HG02973 (cell line): ENCODE data around the gene TPSG1.
"Not testable (repeated sequence)": the region's sequence is repeated elsewhere in the genome, so short reads cannot be mapped to it uniquely, and the experiment has no call there.

ENCODE experiments used
- ATAC-seq: cut with Tn5 transposase; IDR thresholded peaks from one replicate; pipeline ENCODE4 v1.9.1; 2021; ENCODE audit warnings: moderate library complexity; ENCODE audit not compliant: unreplicated experiment

The TPSG1 gene

DNA sequence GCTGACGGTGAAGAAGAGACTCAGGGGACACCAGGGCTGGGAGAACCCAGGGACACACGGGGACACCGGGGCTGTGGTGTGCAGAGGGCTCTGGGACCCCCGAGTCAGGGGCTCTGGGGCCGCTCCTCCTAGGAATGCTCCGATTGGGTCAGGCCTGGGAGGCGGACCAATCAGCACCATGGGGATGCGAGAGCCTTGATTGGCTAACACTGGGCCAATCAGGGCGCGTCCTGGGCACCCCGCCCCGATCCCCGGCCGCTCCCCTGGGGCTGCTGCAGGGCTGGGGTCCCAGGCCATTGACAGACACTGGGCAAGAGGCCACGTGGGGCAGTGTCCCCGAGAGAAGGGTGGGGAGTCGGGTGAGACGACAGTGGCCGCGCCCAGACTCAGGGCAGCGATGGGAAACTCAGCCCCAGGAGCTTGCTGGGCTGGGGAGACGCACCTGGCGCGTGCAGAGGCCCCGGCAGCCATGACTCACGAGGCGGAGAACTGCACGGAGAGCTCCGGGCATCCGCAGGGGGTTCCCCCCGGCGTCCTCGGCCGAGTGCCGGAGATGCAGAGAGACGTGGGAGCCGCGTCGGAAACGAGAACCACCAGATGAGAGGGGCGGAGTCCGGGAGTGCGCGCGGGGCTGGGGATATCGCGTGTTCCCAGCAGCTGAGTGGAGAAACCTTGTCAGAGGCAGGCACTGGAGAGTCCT lies 7.1 kb upstream of the TPSG1 start:
- not testable (repeated sequence) for ATAC-seq

DNA sequence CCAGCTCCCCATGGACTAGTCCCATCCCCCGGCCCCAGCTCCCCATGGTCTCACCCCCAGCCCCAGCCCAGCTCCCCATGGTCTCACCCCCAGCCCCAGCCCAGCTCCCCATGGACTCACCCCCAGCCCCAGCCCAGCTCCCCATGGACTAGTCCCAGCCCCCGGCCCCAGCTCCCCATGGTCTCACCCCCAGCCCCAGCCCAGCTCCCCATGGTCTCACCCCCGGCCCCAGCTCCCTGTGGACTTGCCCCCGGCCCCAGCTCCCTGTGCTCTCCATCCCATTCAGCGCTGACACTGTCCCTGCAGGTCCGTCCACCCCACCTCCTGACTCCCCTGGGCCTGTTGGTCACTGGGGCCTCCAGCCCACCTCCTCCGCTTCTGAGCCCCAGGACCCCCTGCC lies 6.2 kb upstream of the TPSG1 start:
- not testable (repeated sequence) for ATAC-seq

DNA sequence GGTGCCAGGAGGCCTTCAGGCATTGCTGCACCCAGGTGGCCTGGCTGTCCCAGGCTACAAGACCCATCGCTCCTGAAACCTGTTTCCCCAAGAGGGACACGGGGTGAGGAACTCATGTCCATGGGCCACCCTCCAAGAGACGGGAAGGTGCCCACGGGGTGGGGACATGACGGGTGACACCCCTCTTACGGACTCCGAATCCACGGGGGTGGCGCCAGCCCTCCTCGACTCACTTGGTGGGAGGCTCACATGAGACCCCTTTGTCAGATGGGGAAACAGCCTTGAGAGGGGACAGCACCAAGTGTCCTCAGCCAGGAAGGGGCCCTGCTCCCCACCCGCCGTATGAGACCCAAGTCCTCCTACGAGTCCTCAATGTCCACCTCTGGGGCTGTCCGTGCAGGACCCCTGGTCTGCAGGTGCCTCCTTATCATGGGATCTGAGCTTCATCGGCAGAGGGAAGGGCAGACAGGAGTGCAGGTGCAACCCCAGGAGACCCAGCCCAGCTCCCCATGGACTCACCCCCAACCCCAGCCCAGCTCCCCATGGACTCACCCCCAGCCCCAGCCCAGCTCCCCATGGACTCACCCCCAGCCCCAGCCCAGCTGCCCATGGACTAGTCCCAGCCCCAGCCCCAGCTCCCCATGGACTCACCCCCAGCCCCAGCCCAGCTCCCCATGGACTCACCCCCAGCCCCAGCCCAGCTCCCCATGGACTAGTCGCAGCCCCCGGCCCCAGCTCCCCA lies 5.6 kb upstream of the TPSG1 start:
- ATAC-seq: not testable (repeated sequence)

DNA sequence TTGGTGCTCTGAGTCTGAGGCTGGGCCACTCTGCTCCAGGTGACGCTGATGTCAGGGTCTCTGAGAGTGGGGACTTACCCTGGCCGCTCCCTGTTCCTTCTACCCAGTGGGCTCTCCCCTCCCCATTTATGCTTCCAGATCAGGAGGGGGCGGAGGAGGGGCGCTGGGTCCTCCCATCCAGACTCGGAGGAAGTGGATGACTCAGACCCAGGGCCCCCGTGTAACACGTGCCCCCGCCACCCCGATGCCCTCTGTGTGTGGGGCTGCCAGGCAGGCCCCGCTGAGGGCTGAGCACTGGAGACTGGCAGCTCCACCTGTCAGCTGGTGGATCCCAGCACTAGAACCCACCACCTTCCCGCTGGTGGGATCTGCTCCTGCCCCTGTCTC lies 5.0 kb upstream of the TPSG1 start, which contains the start of gene TPSB2:
TPSB2 (minus strand) TSS at position 101 of the 387 bp plus-strand sequence. CDS start 233 bp downstream, outside the sequence.
- not testable (repeated sequence) for ATAC-seq

DNA sequence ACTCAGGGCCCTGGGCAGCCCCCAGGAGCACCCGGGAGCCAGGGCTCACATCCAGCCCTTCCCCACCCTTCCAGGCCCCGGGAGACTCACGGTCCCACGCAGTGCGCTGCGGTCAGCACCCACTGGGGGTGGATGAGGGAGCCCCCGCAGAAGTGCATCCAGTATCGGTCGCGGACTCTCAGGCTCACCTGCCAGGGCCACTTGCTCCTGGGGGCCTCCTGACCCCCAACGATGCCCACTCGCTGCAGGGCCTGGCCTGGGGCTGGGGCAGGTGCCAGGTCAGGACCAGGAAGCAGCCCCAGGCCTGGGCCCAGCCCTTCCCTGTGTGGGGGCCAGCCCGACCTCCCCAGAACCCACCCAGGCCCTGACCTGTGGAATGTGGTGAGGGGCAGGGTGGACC lies 4.4 kb upstream of the TPSG1 start:
- ATAC-seq: not testable (repeated sequence)

DNA sequence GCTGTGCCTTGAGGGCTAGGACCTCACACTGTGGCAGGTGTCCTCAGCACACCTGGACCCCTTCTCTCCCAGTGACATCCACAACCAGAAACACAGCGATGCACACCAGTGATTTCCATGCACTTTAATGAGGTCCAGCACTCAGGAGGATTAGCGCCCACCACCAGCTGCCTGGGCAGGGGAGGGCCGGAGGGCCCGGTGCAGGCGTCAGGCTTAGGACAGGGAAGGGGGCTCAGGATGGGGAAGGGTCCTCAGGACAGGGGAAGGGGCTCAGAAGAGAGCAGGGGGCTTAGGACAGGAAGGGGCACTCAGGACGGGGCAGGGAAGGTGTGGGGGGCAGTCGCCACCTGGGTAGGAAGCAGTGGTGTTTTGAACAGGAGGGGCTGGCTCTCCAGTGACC lies 3.2 kb upstream of the TPSG1 start:
- ATAC-seq: not testable (repeated sequence)

DNA sequence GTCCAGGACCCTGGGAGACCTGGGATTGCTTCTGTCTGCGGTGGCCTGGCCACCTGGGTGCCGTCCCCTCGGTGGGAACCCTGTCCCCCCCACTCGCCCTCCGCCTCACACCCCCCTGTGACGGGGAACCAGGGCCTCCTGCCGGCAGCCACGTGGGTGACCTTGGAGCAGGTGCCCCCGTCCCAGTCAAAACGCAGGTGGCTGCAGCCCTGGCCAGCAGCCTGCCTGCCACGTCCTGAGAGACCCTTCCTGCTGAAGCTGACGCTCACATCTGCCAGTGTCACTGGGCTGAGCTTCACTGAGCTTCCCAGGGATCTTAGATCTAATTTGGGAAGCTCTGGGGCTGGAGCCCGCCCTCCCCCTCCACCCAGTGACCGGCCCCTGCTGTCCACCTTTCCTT lies 1.6 kb upstream of the TPSG1 start:
- not testable (repeated sequence) for ATAC-seq

DNA sequence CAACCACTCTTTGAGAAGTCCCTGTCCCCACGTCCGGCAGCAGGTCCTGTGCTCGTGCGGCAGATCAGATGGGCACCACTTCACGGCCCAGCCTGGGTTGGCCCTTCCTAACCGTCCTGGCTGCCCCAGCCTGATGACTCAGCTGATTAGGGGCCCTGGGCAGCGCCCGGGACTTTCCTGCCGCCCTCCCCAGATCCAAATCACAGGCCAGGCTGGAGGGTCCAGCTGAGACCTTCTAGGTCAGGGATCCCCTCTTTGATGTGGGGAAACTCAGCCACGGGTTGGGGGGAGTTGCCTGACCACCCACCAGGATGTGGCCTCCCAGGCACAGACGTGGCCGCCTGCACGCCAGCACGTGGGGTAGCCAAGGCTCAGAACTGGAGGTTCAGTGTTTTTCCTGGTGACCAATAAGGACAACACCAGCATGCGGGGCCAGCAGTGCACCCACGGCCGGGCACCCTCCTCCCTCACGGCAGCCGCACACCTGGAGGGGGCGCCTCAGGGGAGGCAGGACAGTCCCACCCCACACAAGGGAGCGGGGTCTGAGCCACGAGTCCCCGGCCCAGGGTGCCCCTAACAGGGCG lies 752 bp upstream of the TPSG1 start:
- not testable (repeated sequence) for ATAC-seq

DNA sequence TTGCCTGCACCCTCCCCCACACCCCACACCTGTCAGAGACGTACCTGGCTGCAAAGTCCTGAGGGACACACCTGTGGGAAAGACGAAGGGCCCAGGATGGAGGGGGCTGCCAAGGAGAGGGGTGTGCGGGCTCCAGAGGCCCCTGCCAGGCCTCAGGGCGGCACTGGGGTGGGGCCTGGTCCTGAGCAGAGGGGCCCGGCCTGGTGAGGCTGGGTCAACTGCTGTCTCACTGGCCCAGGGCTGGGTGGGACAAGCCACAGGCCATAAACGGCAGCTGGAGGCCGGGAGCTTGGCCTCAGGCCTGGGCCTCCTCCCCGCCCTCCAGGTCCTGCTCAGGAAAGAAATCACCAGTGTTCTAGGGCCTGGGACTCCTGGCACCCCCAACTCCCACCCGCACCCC lies 510 bp downstream of the TPSG1 start:
- ATAC-seq: no peak

DNA sequence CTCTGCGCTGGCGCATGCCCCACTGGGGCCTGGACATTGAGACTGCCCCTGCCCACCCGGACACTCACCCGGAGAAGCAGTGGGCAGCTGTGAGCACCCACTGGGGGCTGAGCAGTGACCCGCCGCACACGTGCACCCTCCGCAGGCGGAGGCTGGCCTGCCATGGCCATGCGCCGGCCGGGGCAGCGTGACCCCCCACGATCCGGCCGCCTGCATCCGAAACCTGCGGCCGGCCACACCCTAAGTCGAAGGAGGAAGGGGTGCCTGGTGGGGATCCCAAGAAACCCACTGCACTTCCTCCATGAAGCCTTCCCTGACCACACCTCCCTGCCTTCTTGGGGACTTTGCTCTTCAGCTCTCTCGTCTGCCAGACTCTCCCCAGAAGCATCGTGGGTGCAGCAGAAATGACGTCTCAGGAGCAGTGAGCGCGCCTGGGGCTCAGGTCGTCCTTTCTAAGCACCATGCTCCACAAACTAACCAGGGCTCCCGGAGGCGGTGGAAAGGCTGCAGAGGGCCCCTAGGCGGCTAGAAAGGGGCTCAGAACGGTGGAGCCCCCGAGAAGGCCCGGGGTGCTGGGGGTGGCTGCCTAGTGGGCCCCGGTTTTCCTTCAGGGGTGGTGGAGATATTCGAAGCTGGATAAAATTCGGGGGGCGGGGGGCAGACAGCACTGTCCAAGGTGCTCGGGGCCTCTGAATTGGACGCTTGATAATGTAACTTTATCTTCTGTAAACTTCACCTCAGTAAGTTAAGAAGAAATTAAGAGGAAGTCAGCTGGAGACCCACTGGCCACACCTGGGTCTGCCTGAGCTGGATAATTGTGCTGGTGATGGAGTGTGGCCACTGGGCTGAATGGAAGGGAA lies 1.5 kb downstream of the TPSG1 start:
- no peak for ATAC-seq

DNA sequence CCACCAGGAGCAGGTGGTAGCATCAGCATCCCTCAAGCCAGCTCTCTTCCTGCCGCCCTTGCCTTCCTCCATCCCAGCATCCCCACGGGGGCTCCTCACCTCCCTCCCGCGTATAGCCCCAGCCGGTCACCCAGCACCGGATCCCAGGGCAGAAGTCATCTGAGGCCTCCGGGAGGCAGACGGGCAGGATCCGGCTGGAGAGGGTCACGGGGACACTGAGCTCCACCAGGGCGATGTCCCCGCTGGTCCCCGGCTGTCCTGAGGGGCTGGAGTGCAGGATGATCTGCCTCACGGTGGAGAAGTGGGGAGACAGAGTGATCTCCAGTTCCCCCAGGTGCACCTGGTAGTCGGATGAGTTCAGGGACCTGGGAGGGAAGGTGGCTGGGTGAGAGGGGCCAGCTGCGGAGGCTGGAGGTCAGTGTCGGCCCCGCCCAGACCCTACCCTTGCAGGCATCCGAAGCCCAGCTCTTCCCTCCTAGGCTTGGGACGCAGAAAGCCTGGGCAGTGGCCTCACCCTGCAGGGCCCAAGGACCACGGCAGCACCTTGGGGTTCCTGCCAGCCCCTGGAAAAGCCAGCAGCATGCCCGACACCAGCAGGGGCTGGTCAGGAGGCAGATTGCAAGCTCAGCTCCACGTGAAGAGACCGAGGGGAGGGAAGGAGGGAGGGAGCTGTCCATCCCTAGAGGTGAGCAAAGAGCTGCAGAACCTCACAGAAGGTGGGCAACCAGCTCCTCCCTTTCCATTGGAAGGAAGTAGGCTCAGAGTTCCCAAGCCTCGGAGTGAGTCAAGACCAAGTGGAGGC lies 2.3 kb downstream of the TPSG1 start:
- no peak for ATAC-seq

DNA sequence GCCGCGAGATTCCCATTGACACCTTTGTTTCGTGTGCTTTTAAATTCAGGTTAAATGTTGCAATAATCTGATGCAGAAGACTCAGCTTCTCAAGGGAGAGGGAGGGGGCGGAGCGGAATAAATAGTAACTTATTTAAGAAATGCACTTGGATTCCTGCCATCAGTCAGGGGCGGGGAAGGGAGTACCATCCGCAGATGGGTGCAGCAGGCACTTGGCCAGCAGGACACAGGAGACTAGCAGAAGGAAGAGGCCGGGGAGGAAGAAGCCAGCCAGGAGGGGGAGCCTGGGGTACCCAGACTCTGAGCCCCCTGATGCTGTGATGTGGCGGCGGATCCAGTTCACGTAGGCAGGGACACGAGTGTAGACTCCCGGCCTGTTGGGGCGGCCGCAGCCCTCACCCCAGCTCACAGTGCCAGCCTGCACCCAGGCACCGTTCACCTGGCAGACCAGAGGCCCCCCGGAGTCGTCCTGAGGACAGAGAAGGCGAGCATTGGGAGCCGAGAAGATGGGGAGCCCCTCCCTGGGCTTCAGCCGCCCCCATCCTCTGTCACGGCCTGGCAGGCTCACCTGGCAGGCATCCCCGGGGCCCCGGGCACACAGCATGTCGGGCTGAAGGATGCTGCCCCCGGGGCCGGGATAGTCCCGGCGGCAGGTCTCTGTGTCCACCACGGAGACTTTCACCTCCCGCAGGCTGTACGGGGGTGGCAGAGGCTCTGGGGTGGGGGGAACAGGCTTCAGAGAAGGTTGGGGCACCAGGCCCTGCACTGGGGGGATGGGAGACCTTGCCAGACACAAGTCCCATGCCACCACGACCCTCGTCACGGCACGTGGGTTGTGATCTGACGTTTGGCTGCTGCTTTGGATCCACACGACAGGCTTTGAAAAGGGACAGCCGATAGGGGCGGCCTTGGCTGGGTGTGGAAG lies 3.2 kb downstream of the TPSG1 start:
- no peak for ATAC-seq

DNA sequence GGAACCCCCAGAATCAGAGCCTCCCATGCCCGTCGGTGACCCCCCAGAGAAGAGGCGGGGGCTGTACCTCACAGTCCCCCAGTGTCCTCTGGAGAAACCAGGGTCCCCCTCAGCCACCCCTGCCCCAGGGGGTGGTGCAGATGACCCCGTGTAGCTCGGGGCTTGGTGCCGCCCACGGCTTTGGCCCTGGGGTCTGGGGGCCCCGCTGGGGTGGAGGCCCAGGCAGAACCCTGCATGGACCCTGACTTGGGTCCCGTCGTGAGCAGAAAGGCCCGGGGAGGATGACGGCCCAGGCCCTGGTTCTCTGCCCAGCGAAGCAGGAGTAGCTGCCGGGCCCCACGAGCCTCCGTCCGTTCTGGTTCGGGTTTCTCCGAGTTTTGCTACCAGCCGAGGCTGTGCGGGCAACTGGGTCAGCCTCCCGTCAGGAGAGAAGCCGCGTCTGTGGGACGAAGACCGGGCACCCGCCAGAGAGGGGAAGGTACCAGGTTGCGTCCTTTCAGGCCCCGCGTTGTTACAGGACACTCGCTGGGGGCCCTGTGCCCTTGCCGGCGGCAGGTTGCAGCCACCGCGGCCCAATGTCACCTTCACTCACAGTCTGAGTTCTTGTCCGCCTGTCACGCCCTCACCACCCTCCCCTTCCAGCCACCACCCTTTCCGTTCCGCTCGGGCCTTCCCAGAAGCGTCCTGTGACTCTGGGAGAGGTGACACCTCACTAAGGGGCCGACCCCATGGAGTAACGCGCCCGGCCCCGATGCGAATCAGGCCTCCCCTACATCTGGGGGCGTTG lies 4.0 kb downstream of the TPSG1 start:
- ATAC-seq: no peak

DNA sequence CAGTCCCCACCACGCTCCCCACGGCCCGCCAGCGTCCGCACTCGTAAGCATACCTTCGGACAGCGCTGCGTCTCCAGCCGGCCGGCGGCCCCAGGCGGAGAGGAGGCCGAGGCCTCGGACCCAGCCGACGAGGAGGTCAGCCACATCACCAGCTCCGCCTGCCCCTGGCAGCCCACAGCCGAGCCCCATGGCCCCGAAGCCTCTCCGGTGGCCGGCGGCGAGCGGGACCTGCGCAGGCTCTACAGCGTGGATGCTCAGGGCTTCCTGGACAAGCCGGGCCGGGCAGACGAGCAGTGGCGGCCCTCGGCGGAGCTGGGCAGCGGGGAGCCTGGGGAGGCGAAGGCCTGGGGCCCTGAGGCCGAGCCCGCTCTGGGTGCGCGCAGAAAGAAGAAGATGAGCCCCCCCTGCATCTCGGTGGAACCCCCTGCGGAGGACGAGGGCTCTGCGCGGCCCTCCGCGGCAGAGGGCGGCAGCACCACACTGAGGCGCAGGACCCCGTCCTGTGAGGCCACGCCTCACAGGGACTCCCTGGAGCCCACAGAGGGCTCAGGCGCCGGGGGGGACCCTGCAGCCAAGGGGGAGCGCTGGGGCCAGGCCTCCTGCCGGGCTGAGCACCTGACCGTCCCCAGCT lies 4.9 kb downstream of the TPSG1 start:
- ATAC-seq: no peak

DNA sequence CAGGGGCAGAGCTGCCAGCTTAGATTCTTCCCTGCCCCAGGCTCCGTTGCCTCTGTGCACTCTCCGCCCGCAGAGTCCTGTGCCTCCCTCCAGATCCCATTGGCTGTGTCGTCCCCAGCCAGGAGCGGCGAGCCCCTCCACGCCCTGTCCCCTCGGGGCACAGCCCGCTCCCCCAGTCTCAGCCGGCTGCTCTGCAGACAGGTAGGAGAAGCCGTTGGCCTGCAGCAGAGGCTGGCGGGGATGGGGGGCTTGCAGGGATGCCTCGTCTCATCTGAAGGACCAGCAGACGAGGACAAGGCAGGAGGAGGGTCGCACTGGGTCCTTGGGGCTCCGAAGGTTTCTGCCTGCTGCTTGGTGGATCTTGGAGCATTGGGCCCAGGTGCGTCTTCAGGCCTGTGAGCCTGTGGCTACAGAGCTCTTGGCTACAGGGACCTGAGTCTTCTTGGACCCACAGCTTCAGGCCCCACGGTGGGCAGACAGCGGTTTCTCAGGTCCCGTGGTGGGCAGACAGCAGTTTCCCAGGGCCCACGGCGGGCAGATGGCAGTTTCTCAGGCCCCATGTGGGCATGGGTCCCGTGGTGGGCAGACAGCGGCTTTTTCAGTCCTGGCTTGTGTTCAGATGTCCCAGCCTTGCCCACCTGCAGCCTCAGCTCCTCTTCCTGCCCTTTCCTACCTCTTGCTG lies 6.0 kb downstream of the TPSG1 start:
- ATAC-seq: no peak

DNA sequence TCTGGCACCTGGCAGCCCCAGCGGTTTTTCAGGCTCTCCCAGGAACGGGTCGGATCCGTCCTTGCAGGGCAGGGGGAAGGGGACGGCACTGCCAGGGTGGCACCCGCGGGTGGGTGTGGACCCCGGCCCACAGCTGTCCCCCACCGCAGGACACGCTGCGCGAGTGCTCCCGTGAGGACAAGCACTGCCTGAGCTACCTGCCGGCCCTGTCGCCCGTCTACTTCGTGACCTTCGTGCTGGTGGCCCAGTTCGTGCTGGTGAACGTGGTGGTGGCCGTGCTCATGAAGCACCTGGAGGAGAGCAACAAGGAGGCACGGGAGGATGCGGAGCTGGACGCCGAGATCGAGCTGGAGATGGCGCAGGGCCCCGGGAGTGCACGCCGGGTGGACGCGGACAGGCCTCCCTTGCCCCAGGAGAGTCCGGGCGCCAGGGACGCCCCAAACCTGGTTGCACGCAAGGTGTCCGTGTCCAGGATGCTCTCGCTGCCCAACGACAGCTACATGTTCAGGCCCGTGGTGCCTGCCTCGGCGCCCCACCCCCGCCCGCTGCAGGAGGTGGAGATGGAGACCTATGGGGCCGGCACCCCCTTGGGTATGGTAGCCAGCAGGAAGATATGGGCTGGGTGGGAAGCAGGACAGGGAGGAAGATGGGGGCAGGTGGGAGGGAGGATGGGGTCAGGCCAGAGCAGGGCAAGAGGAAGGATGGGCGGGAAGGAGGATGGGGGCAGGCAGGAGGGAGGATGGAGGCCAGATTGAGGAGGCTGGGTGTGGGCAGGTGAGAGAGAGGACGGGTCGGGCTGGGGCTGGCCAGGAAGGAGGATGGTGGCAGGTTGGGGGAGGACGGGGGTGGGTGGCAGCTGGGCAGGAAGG lies 6.8 kb downstream of the TPSG1 start:
- ATAC-seq: no peak
